ENCODE measurements around the gene EXOC2. TPM values are rescaled to one million over a fixed set of nuclear protein-coding genes. Genes with fewer than 3 reads are reported as not detected.

Gene EXOC2, protein sequence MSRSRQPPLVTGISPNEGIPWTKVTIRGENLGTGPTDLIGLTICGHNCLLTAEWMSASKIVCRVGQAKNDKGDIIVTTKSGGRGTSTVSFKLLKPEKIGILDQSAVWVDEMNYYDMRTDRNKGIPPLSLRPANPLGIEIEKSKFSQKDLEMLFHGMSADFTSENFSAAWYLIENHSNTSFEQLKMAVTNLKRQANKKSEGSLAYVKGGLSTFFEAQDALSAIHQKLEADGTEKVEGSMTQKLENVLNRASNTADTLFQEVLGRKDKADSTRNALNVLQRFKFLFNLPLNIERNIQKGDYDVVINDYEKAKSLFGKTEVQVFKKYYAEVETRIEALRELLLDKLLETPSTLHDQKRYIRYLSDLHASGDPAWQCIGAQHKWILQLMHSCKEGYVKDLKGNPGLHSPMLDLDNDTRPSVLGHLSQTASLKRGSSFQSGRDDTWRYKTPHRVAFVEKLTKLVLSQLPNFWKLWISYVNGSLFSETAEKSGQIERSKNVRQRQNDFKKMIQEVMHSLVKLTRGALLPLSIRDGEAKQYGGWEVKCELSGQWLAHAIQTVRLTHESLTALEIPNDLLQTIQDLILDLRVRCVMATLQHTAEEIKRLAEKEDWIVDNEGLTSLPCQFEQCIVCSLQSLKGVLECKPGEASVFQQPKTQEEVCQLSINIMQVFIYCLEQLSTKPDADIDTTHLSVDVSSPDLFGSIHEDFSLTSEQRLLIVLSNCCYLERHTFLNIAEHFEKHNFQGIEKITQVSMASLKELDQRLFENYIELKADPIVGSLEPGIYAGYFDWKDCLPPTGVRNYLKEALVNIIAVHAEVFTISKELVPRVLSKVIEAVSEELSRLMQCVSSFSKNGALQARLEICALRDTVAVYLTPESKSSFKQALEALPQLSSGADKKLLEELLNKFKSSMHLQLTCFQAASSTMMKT
- 29.2 TPM for polyA plus RNA-seq (2012; ENCODE audit: insufficient read depth, insufficient read length)

DNA sequence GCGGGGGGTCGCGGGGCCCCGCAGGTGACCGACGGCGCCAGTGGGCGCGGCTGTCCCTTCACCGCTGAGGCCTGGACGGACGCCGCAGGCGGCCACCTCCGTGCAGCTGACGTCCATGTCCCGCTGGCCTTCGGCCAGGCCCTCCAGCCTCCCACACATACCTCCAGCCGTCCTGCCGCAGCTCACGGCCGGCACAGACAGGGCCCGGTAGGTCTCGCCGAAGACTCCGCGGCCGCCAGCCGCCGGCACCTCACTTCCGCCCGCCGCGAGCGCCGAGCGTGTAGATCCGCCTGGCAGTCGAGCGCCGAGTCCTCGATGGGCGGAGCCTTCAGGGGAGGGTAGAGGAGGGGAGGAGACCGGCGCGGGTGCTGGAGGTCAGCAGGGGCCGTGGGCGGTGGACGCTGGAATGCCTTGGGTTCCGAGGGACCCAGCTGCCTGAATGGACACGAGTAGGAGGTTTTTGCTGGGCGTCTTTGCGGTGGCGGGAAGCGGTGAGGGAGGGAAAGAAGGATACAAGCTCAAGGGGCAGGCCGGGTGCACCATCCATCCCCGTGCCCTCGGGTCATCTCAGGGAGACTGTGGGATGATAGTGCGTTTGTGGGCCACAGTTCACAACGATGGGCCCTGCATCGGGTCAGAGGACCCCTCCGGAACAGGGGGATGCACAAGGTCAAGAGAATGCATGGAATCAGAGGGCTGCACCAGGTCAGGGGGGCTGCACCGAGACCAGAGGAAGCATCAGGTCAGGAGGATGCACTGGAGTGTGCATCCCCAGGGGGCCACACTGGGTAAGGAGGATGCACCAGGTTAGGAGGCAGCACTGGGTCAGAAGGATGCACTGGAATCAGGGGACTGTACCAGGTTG, at the start of gene EXOC2:
TSS of gene EXOC2 (minus strand) at position 282 of the 865 bp plus-strand sequence. CDS start 55,321 bp downstream, outside the sequence.
- peak within 1 kb of the TSS; percentile 86 for H3K4me3 ChIP-seq (ENCODE audit: low read length)
- peak; percentile 60 for DNase-seq (ENCODE audit: low read depth, low spot score)

DNA sequence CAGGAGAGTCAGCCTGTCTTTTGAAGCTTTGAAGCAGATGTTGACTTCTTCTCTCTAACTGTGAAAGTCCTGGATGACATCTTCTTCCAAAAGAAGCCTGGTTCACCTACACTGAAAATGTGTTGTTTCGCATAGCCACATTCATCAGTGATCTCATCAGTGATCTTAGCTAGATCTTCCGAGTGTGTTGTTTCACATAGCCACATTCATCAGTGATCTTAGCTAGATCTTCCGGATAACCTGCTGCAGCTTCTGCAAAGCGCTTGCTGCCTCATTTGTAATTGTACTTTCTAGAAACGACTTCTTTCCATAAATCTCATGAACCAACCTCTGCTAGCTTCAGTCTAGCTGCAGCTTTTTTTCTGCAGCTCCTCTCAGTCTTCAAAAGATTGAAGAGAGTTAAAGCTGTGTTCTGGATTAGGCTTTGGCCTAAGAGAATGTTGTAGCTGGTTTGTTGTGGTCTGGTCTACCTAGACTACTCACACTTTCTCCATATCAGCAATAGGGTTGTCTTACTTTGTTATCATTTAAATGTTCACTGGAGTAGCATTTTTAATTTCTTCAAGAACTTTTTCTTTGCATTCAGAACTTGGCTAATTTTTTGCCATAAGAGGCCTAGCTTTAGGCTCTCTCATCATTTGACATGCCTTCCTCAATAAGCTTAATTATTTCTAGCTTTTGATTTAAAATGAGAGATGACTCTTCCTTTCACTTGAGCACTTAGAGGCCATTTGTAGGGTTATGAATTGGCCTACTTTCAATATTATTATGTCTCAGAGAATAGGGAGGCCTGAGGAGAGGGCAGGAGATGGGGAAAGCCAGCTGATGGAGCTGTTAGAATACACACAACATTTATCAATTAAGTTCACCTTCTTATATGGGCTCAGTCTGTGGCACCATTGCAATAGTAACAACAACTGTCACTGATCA, 48.7 kb upstream of the EXOC2 start:
- DNase-seq (ENCODE audit: low read depth, low spot score) = no peak
- no peak overlapping the region for H3K4me3 ChIP-seq (ENCODE audit: low read length)

DNA sequence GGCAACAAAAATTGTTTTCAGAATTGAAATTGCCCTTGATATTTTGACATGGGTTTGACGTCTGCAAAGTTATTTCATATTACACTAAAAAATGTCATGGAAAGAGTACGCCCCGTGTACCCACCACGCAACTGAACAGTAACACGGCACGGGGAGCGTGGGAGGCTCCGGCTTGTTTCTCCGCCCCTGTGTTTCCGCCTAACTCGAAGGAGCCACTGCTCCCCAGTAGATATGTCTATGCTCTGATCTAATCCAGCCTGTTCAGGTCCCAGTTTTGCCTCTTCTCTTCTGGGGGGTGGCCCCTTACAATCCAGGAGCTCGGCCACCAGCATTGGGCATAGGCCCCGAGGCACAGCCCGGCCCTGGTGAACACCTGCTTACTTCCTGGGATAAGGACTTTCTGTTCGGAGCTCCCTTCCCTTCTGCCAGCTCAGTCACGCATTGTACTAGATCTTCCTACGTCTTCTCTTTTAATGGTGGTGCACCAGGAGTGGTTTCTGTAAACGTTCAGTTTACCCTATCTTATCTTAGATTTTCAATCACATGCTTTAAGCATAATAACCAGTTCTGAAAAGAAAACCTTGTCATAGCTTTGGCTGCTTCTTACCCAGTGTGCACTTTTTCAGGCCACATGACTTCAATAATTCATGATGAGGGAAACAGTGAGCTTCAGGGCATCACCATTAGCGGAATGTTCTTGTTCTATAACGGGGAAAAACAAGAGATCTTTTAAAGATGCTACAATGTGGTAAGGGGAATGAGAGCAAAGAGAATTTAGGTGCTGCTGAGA, 43.9 kb upstream of the EXOC2 start:
- DNase-seq (ENCODE audit: low read depth, low spot score) = no peak

DNA sequence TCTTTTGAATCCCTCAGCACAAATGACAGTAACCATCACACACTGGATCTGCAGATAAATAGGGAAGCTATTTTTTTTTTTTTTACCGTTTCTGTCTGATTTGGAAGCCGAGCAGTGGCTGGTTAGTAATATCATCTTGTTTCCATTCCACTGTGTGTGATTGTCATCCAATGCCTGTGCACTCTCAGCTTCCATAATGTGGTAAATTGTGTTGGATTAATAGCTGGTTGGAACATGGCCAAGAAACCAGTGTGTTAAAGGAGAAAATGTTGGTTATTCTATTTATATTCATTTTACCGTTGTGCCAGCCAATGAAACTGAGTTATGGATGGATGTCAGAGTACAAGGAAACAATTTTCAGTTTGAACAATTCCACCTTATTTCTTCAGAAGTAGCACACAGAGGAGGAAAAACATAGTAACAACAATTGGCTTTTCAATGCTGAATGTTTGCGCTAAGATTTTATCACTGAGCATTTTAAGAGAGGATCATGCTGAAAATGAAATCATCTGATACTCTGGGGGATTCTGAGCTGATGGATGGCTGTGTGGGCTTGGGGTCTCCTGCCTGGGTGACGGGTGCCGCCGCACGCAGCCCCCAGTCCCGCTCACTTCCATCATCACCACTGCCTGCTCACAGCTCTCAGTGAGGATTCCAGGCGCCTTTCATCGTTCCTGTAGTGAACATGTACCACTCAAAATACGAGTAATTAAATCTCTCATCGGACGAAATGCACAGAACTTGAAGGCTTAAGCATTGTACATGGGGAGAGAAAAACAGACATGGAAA, 40.7 kb upstream of the EXOC2 start:
- no peak for DNase-seq (ENCODE audit: low read depth, low spot score)
- H3K4me3 ChIP-seq (ENCODE audit: low read length) = no peak overlapping the region

More for the DNA sequence above, 43.9 kb upstream of the EXOC2 start:
- no peak overlapping the region for H3K4me3 ChIP-seq (ENCODE audit: low read length)

DNA sequence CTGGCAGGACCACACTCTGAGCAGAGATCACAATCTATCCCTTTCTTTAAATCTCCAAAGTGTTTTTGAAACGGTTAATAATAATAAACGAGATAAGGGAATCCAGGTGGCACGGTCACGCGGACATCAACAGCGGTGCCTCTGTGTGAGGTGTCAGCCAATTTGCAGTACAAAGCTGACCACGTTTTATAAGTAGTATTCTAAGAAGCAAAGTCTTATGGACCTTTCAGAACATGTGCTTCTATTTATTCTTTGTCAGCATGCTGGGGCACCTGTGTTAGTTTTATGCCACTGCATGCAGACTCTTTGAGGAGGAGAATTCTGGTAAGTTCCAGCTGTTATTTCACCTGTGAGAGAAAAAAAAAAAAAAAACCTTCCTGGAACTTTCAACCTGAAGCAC, 39.0 kb upstream of the EXOC2 start:
- no peak for DNase-seq (ENCODE audit: low read depth, low spot score)
- no peak overlapping the region for H3K4me3 ChIP-seq (ENCODE audit: low read length)

DNA sequence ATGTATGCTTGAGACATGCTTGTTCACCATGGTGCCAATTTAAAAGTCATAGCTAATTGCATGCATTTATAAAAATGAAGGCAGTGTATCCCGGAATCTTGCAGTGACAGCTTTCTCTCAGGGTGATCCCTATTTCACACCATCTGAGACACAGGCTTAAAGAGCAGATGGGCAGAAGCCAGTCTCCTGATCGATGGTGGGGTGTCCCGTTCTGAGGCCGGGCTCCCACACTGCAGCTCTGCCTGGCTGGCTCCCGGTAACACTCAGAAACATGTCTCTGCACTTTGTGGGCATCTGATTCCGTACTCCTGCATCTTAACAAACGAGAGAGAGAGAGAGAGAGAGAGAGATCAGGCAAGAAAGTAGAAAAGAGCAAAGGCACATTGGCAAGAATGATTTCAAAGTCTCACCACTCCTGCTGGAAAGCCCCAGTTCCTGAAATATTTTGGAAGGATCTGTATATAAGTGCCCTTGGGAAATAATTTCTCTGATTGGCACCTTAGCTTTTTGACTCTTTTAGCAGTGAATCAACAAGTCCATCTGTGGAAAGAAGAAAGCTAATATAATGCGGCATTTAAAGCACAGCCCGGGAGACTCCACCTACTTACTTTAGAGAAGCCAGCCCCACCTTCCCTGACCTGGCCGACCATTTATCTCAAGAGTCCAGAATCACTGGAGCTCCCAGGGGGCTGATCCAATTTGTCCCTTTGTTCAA, 36.8 kb upstream of the EXOC2 start:
- DNase-seq (ENCODE audit: low read depth, low spot score) = no peak
- H3K4me3 ChIP-seq (ENCODE audit: low read length) = no peak overlapping the region

DNA sequence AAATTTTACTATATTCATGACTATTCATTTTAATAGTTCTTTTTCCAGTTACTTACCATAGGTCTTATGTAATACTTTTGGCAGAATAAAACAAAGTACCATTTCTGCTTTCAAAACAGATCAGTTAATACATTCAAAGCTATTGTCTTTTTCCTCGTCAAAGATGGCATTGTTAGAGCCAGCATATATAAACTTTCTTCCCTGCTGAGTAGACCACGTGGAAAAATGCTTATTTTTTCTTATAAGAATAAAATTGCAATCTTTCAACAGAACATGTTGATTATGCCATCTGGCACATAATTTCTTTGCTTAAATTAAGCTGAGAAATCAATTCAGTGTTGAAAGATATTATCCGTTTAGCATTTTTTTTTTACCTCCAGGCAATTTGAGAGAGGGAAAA, 34.9 kb upstream of the EXOC2 start:
- no peak for DNase-seq (ENCODE audit: low read depth, low spot score)
- no peak overlapping the region for H3K4me3 ChIP-seq (ENCODE audit: low read length)

DNA sequence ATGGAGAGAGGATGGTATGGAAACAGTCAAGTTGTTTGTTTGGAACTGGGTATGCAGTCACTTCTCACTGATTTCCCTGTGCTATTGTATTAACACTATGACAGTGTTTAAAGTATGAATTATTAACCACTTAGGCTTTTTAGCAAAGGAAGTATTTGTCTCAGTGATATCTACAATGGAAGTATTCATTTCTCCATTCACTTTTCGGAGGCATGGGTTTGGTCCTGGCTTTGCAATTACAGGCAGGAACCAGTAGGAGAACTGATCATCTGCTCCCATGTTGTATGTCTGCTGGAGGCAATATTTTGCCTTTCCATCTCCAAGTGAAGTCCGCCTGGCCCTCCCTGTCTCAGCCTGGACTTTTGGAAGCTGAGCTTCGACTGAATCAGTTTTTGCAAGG, 30.6 kb upstream of the EXOC2 start:
- H3K4me3 ChIP-seq (ENCODE audit: low read length) = no peak overlapping the region
- DNase-seq (ENCODE audit: low read depth, low spot score) = no peak

DNA sequence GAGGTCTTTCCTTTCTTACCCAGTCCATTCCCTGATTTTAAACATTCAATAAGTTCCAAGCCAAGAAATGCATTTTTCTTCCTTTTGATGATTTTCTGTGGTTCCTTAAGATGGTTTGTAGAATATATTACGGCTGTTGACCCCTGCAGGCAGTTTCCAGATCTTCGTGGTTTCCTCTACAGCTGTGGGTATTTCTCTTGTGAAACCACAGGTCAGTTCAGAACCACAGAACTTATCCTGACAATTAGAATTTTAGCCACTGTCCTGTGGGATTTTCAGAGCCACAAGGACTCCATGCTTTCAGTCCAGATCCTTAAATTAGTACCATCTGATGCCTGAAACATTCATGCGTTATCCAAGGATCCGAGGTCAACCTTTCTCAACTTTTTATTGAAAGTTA, 29.7 kb upstream of the EXOC2 start:
- H3K4me3 ChIP-seq (ENCODE audit: low read length) = no peak overlapping the region
- DNase-seq (ENCODE audit: low read depth, low spot score) = no peak

DNA sequence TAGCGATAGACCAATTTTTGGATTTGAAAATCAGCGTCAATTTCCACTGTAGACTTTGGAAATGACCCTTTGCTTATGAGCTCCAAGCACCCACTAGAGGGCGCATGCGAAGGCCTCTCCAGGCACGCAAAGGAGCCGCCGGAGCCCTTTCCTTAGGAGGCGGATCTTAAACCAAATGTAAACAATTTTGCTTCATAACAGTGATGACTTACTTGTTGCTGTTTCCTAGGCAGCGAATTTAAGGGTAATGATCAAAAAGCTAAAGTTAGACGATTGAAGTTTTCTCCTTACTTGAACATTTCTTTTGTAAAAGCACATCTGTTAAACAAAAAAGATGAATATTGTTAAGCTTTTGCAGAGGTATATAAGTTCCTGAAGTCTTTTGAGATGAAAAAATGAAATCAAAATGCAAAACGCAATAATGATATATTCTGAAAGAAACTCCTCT, 29.2 kb upstream of the EXOC2 start:
- H3K4me3 ChIP-seq (ENCODE audit: low read length) = no peak overlapping the region
- peak; percentile 70 for DNase-seq (ENCODE audit: low read depth, low spot score)

DNA sequence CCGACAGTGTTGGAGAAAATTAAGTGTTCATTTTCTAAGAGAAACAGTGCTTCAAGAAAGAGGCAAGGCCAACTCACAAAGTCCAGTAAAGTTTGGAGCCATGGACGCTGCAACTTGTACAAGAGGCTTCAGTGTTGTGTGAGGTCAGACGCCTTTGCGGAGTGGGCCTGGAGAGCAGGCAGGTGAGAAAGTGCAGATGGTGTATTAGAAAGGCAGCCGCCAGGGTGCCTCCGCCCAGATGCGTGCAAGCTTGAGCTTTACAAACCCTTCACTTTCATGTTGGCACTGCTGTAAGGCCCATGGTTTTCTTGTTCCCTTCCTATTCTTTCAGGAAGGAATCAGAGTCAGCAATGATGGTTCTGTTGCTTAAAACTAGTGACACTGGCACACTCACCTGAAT, 25.4 kb upstream of the EXOC2 start:
- DNase-seq (ENCODE audit: low read depth, low spot score) = no peak
- no peak overlapping the region for H3K4me3 ChIP-seq (ENCODE audit: low read length)

DNA sequence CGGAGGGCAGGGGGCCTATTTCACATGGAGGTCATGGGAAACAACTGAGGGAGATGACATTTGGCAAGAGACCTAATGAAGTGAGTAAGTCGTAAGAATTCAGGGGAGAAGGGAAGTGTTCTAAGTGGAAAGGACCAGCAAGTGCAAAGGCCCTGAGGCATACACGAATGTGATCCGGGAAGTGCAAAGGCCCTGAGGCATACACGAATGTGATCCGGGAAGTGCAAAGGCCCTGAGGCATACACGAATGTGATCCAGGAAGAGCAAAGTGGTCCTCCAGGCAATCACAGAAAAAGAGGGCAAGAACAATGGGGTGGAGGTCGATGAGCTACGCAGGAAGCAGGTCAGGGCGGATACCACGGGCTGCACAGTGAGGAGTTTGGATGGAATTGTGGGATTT, 24.2 kb upstream of the EXOC2 start:
- no peak for DNase-seq (ENCODE audit: low read depth, low spot score)
- H3K4me3 ChIP-seq (ENCODE audit: low read length) = no peak overlapping the region

DNA sequence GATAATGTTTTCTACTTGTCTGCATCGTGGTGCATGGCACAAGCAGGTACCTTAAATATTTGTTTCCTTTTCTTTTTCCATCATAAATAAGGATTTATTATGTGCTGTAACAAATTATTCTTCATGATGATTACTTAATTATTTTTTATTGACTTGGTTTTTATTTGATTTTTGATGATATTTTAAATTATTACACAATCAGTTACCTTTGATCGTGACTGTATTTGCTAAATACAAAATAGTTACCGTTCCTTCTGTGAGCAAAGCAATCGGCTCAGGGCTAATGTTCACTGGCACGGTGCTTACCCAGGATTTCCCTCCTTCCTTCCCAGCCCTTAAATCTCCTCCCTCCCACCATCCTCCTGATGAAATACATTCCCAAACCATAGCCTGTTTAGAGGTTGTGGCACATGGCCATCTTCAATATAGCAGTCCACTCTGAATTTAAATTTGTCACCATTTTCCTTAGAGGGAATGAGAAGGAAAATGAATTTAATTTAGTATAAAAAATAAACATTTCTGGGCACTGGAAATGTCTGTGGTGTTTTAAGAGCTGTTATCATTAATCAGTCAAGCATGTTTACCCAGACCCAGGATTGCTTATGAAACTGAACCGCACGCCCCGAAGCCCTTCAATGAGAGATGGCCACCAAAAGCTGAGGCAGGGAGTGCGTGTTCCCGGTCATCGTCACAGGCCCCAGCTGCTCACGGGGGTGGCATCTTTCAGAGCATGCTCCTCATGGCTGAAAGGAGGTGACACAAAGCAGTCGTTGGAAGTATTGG, 23.0 kb upstream of the EXOC2 start:
- H3K4me3 ChIP-seq (ENCODE audit: low read length) = no peak overlapping the region
- DNase-seq (ENCODE audit: low read depth, low spot score) = no peak

DNA sequence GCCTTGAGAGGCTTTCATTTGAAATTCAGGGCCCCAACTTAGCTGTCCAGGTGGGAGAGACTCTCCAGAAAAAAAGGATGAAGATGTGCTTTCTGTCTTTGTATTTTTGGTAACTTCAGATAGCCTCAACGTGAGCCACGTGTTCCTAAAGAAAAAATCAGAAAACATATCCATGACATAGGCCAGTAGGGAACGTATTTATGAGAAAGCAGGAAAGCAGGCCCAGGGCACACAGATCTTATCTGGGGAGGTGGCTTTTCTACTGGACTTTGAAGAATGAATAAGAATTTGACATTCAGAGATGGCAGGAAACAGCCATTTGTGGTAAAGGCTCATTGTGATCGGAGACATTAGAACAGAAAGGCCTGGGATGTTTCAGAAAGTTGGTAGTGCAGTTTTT, 21.2 kb upstream of the EXOC2 start:
- no peak for DNase-seq (ENCODE audit: low read depth, low spot score)
- H3K4me3 ChIP-seq (ENCODE audit: low read length) = no peak overlapping the region

DNA sequence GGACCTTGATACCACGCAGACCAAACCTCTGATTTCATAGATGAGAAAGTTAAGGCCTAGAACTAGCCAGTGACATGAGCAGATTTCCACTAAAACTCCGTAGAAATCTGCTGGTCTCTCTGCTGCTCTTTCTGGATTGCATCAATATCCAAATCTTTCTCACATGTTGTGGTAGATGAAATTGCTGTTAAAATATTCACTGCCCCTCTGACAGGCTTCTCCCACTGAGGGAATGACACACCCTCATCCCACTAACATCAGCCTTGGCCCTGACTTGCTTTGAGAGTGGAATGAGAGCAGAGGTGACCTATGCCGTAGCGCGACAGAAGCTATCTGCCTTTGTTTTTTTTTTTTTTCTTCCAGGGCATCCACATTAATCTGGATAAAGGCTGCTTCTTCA, 20.4 kb upstream of the EXOC2 start:
- H3K4me3 ChIP-seq (ENCODE audit: low read length) = no peak overlapping the region
- no peak for DNase-seq (ENCODE audit: low read depth, low spot score)

Measured in Jurkat, Clone E6-1 (cell line).